Endothelial cell of umbilical vein (primary cell): ENCODE data around the gene AHRR. TPM values are rescaled to one million over a fixed set of nuclear protein-coding genes. Genes with fewer than 3 reads are reported as not detected.

Experiments used
- BruUV-seq: library from RNA; stranded (reverse); fragments of 400-500 nt; replicated peaks from 2 replicates; lab custom pipeline; 2021; lab: Mats Ljungman, UMichigan
- CTCF ChIA-PET: fragments of 300-600, 350-600 bp; sonication (Branson Sonifier 250); formaldehyde crosslinking; loops from one replicate; lab custom pipeline; 2021; ENCODE audit warnings: antibody characterized with exemption, inconsistent platforms; lab: Charles Lee
- POLR2A ChIA-PET: fragments of 300-600, 350-600 bp; sonication (Branson Sonifier 250); formaldehyde crosslinking; loops from one replicate; lab custom pipeline; 2021; ENCODE audit warnings: antibody characterized with exemption, inconsistent platforms; lab: Charles Lee
- DNase-seq: peaks from one replicate; pipeline ENCODE4 v3.0.0-alpha.2; 2011; ENCODE audit warnings: low read depth, low spot score
- FAIRE-seq: peaks from 2 replicates; lab custom pipeline; 2011; peaks lifted over from hg19 to GRCh38; lab: Jason Lieb, UNC
- H2AFZ ChIP-seq: 2 replicates; pipeline ENCODE4 v1.6.0; 2012; ENCODE audit warnings: low read depth, low read length, control low read depth, inconsistent platforms
- H3K27ac ChIP-seq: 2 replicates; pipeline ENCODE4 v1.5.1; 2011; ENCODE audit warnings: low read depth, mild to moderate bottlenecking, control low read depth, low read length, moderate library complexity; ENCODE audit not compliant: insufficient read depth
- H3K27me3 ChIP-seq, 2 experiments: 2 replicates each; pipeline versions ENCODE4 v1.6.0 to v1.6.1; 2011; ENCODE audit warnings: low read length in 2 of 2, mixed read lengths in 1 of 2; ENCODE audit not compliant: control insufficient read depth in 2 of 2, insufficient read depth in 2 of 2
- H3K36me3 ChIP-seq, 2 experiments: 2 replicates in 1 of 2; 3 replicates in 1 of 2; pipeline ENCODE4 v1.5.1; 2011; ENCODE audit warnings: low read length in 2 of 2, mild to moderate bottlenecking in 1 of 2, moderate library complexity in 1 of 2; ENCODE audit not compliant: control insufficient read depth in 2 of 2, insufficient read depth in 2 of 2; ENCODE audit errors: extremely low read depth in 1 of 2
- H3K4me1 ChIP-seq: 3 replicates; pipeline ENCODE4 v1.5.1; 2011; ENCODE audit warnings: mild to moderate bottlenecking, low read length; ENCODE audit not compliant: control insufficient read depth, insufficient read depth; ENCODE audit errors: extremely low read depth
- H3K4me2 ChIP-seq: 2 replicates; pipeline ENCODE4 v1.6.1; 2011; ENCODE audit warnings: low read length, control low read depth, mixed read lengths; ENCODE audit not compliant: insufficient read depth
- H3K4me3 ChIP-seq, 3 experiments: fragments of 200-600 bp in 1 of 3; sonication (generic), shearing (Covaris generic) in 1 of 3; replicated peaks in 1 of 3; 2 replicates each; pipeline ENCODE4 v1.5.1; 2011 to 2016; ENCODE audit warnings: control low read depth in 3 of 3, low read length in 3 of 3, mild to moderate bottlenecking in 2 of 3, inconsistent platforms in 1 of 3, low read depth in 1 of 3, moderate library complexity in 1 of 3; ENCODE audit not compliant: insufficient read depth in 1 of 3
- H3K79me2 ChIP-seq: 2 replicates; pipeline ENCODE4 v1.6.0; 2012; ENCODE audit warnings: low read length, inconsistent platforms; ENCODE audit not compliant: control insufficient read depth, insufficient read depth
- H3K9ac ChIP-seq: replicated peaks from 2 replicates; pipeline ENCODE3; 2011; ENCODE audit warnings: low read length, control low read depth; ENCODE audit not compliant: insufficient read depth; ENCODE audit errors: extremely low read depth
- H3K9me1 ChIP-seq: replicated peaks from 3 replicates; pipeline ENCODE4 v1.6.0; 2011; ENCODE audit warnings: mild to moderate bottlenecking, low read length; ENCODE audit not compliant: control insufficient read depth, insufficient read depth; ENCODE audit errors: extremely low read depth
- H3K9me3 ChIP-seq: replicated peaks from 2 replicates; pipeline ENCODE4 v1.5.1; 2012; ENCODE audit warnings: low read length, inconsistent platforms; ENCODE audit not compliant: control insufficient read depth, insufficient read depth
- H4K20me1 ChIP-seq: replicated peaks from 2 replicates; pipeline ENCODE3; 2011; ENCODE audit warnings: mild to moderate bottlenecking, low read length; ENCODE audit not compliant: control insufficient read depth, insufficient read depth; ENCODE audit errors: extremely low read depth
- EZH2 ChIP-seq: IDR thresholded peaks from 2 replicates; pipeline ENCODE4 v1.6.1; 2012; ENCODE audit warnings: borderline replicate concordance, low read depth, mild to moderate bottlenecking, moderate library complexity, low read length, inconsistent platforms; ENCODE audit not compliant: severe bottlenecking
- FOS ChIP-seq: IDR thresholded peaks from 2 replicates; pipeline ENCODE4 v1.6.1; 2011; ENCODE audit warnings: mild to moderate bottlenecking, low read length, moderate library complexity, borderline replicate concordance; ENCODE audit not compliant: insufficient read depth
- GATA2 ChIP-seq: IDR thresholded peaks from 2 replicates; pipeline ENCODE4 v1.7.0; 2011; ENCODE audit warnings: low read depth, mild to moderate bottlenecking, moderate library complexity, mixed read lengths, low read length; ENCODE audit not compliant: insufficient read length, insufficient read depth
- JUN ChIP-seq: IDR thresholded peaks from 2 replicates; pipeline ENCODE4 v1.6.1; 2011; ENCODE audit warnings: borderline replicate concordance, low read depth; ENCODE audit not compliant: insufficient read length, insufficient read depth
- MYC ChIP-seq: IDR thresholded peaks from one replicate; pipeline ENCODE4 v1.6.1; 2011; ENCODE audit warnings: mild to moderate bottlenecking, low read depth, low read length
- POLR2A ChIP-seq: IDR thresholded peaks from 2 replicates; pipeline ENCODE4 v1.6.1; 2012; ENCODE audit warnings: low read depth, mild to moderate bottlenecking, control low read depth, low read length
- dilution Hi-C: fragments of 300-500 bp; cut with MboI; formaldehyde crosslinking; loops from one replicate; pipeline ENCODE4 v1.15.0; 2019; ENCODE audit warnings: low sequenced_read_pairs; ENCODE audit not compliant: extremely low pct_ligation_motif_present
- intact Hi-C: fragments of 100-400 bp; cut with micrococcal nuclease; formaldehyde crosslinking; loops from one replicate; pipeline ENCODE4 v1.10.0; 2022
- polyA plus RNA-seq, 4 experiments: library from polyadenylated mRNA; depleted of rRNA in 3 of 4; stranded (reverse) in 3 of 4; unstranded in 1 of 4; fragments of >200 nt; gene quantifications; 2 replicates each; pipeline versions ENCODE4 v1.2.1 to v1.2.3, GENCODE V29; 2011 to 2012; ENCODE audit warnings: missing spikeins in 1 of 4
- total RNA-seq: library from RNA; stranded (reverse); gene quantifications from 2 replicates; pipeline ENCODE4 v1.2.3, GENCODE V29; 2021
- TF ChIP-seq, protein P1 (sequence below), 2 donors: IDR thresholded peaks; 1 replicate in 1 of 2; 2 replicates in 1 of 2; pipeline ENCODE4 v1.5.1; 2011; ENCODE audit warnings: low read length in 2 of 2, mild to moderate bottlenecking in 2 of 2, moderate library complexity in 2 of 2, control low read depth in 1 of 2, inconsistent platforms in 1 of 2, low read depth in 1 of 2; ENCODE audit not compliant: insufficient read depth in 1 of 2; ENCODE audit errors: extremely low read depth in 1 of 2

Gene AHRR
- total and polyA plus RNA-seq, 2 donors (not counting 3 experiments of a cell fraction or from before 2014, with no cell fraction given), result 3.1 to 7.3 TPM

GRCh38 chr5:464446-464842 is 142.9 kb downstream of the AHRR start:
- H4K20me1 ChIP-seq, result no peaks in the 10 kb centered on the region
- no peak overlapping the region for H3K4me3 ChIP-seq
- H3K79me2 ChIP-seq, result no peaks in the 10 kb centered on the region
- H3K9me1 ChIP-seq, result no peaks in the 10 kb centered on the region
- no peaks in the 10 kb centered on the region for H3K4me1 ChIP-seq
- FAIRE-seq (no peak), DNase-seq (no peak)
- no peak overlapping the region for H3K27ac ChIP-seq
- ChIA-PET CTCF (no interaction called here), POLR2A (no interaction called here)
- no peak overlapping the region for H3K9ac ChIP-seq
- intact Hi-C loops, result no loop called here
- no peaks in the 10 kb centered on the region for H3K27me3 ChIP-seq
- dilution Hi-C loops, result no loop called here
- H3K9me3 ChIP-seq, result no peaks in the 10 kb centered on the region
- H2AFZ ChIP-seq, result no peak overlapping the region
- no TSS peak for BruUV-seq
- TF ChIP-seq MYC (no peak), JUN (no peak), FOS (no peak), EZH2 (no peak), GATA2 (no peak), POLR2A (no peak)
- TF ChIP-seq, protein P1, sequence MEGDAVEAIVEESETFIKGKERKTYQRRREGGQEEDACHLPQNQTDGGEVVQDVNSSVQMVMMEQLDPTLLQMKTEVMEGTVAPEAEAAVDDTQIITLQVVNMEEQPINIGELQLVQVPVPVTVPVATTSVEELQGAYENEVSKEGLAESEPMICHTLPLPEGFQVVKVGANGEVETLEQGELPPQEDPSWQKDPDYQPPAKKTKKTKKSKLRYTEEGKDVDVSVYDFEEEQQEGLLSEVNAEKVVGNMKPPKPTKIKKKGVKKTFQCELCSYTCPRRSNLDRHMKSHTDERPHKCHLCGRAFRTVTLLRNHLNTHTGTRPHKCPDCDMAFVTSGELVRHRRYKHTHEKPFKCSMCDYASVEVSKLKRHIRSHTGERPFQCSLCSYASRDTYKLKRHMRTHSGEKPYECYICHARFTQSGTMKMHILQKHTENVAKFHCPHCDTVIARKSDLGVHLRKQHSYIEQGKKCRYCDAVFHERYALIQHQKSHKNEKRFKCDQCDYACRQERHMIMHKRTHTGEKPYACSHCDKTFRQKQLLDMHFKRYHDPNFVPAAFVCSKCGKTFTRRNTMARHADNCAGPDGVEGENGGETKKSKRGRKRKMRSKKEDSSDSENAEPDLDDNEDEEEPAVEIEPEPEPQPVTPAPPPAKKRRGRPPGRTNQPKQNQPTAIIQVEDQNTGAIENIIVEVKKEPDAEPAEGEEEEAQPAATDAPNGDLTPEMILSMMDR (IDR thresholded peaks at IDR 0.05; ENCODE audit: extremely low read depth in 1 of 2, insufficient read depth in 1 of 2, low read depth in 1 of 2, low read length in 2 of 2), result no peak
- peaks cover 5 to 33% of the 10 kb centered on the region in 2 experiments for H3K36me3 ChIP-seq
- no peak overlapping the region for H3K4me2 ChIP-seq
